HUDEP-2 (cell line): ENCODE data around the gene CHCHD3.

Source experiments
- DNase-seq, 76 experiments: peaks; one replicate each; lab custom pipeline; 2025; ENCODE audit not compliant: unreplicated experiment in 76 of 76; lab: John Stamatoyannopoulos, UW

Gene CHCHD3

DNA sequence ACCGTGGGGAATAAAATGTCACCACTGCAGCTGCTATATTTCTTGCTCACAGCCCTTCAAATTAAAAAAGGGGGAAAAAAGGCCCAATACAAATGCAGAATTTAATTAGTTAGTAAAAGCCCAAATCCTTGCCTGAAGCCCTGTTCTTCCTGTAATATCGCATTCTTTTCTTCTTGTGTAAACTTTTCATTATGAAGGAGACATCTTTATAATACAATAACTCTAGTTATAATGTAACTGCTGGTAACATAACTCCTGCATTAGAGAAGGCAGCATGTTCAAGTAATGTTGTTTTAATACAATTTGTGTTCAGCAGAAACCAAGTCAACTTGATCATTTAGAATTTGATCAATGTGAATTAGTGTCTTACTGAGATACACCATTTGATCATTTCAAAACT lies 250.9 kb downstream of the CHCHD3 start:
- no peak for DNase-seq

- no peak for DNase-seq
Observed at GRCh38 chr7:132828502-132828901, 253.4 kb downstream of the CHCHD3 start.

- no peak for DNase-seq
Observed at GRCh38 chr7:132825932-132826835, 255.7 kb downstream of the CHCHD3 start.

GRCh38 chr7:132825222-132825621 lies 256.7 kb downstream of the CHCHD3 start:
- no peak for DNase-seq

GRCh38 chr7:132819648-132820047 lies 262.2 kb downstream of the CHCHD3 start:
- no peak for DNase-seq

DNA sequence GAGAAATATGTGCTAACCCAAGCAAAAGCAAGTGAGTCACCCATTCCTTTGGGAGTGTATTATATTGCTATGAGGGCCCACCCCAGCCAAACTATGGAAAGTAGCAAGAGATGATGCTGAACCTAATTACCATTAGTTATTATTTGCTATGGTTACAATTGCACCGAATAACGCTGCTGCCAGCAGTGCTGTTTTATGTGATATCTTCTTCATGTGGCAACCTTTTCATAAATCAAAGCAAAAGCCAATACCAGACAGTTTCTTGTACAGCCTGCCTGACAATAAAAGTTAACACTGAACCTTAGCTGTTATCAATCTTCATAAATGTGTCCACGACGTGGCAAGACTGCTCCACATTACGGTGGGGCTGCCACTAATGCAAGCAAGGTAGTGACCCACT lies 263.9 kb downstream of the CHCHD3 start:
- DNase-seq, result no peak

DNA sequence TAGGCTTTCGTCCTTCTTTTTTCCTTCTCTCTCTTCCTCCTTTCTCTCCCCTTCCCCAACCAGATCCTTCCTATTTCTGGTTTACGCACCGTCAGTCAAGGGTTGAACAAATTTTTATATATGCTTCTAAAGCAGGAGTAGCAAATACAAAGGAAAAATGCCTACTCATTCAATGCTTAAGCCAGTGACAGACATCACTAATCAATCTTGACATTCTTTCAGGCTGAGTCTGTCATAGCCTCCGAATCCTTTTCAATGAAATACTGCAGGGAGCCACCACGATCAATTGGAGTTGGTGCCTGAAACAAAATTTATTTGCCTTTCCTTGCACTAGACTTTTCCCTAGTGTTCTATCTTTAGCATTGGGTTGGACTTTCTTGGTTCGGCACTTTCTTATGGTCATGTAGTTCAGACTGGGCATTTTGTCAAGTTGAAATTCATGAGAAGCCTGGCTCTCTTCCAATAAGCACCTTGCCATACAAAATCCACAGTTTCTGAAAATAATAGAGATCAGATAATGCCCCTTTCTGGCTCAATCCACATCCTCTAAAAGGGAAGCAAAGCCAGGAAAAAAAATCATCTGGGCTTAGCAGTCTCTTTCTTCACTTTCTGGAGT lies 266.1 kb downstream of the CHCHD3 start:
- no peak for DNase-seq

DNA sequence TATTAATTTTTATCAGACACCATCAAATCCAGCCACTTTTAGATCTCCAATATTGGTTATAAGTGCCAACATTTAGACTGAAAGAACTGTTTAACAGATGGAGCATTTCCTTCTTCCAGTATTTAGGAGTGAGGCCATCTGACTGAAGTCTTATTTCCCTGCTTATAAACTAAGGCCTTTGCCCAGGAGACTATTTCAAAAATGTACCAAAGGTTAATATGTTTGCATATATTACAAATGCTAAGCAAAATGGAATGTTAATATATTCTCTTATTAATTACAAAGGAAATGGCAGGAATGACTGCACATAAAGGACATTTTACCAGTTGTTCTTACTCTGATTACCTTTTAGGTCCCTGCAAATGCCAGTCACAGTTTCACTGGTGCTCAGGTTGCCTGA lies 266.8 kb downstream of the CHCHD3 start:
- no peak for DNase-seq

- DNase-seq, result no peak
Observed at GRCh38 chr7:132810561-132810960, 271.3 kb downstream of the CHCHD3 start.

- DNase-seq, result no peak
Observed at GRCh38 chr7:132806834-132807233, 275.1 kb downstream of the CHCHD3 start.

- no peak for DNase-seq
Observed at GRCh38 chr7:132805766-132806165, 276.1 kb downstream of the CHCHD3 start.

DNA sequence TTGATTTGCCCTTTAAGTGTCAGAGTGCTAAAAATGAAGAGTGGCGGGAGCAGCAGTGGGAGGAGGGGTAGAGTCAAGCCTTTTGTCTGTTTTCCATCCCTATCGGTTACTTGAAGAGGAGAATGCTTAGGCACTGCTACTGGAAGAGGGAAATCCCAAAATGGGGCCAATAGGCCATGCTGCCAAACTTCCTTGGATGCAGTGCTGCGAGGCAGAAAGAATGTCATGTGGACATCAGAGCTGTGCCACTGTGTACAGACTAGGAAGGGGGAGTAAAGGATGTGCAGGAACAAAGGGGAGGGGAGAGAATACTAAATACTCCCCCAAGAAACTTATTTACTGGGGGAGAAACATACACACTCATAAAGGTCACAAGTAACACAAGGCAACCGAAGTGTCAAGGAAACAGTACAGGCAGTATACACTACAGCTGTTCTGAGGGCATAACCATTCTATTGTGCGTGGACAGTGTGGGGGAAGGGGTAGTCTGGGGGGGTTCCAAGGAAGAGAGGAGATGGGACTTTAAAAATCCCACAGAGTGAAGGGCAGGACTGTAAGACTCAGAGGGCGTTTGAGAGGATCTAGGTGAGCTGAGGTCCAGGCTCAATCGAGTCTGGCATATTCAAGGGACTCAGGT lies 276.9 kb downstream of the CHCHD3 start:
- DNase-seq, result no peak

GRCh38 chr7:132800522-132800921 lies 281.4 kb downstream of the CHCHD3 start:
- no peak for DNase-seq

DNA sequence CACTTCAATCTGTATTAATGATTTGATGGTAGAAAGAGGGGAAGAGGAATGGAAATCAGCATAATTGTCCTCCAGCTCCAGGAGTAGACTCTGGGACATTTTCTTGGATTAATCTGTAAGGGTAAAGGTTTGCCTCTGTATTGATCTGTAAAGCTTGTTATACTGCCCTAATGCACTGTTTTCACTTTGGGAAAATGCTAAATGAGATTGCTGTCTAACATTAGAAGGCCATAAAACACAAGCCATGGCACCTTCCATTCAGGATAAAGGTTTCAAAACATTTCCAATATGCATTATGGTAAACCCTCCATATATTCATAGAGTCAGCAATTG lies 282.8 kb downstream of the CHCHD3 start:
- DNase-seq, result no peak

GRCh38 chr7:132797152-132797551 lies 284.7 kb downstream of the CHCHD3 start:
- no peak for DNase-seq

DNA sequence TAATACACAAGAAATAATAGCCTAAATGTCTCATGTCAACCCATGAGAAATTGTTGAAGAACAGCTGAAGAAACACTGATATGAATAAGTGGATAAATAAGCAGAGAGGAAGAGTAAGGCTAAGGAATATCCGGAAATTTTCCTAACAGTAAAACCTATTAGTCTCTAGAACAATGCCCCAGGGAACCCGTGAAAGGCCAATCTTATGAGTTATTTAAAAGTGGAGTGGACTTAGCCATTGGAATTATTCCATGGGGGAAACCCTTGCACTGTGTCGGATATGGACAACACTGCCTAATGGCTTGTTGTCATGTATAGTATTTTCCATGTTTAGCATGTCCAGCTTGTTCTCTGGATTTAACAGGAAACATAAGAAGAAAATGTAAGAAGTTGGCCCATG lies 288.4 kb downstream of the CHCHD3 start:
- DNase-seq, result no peak

DNA sequence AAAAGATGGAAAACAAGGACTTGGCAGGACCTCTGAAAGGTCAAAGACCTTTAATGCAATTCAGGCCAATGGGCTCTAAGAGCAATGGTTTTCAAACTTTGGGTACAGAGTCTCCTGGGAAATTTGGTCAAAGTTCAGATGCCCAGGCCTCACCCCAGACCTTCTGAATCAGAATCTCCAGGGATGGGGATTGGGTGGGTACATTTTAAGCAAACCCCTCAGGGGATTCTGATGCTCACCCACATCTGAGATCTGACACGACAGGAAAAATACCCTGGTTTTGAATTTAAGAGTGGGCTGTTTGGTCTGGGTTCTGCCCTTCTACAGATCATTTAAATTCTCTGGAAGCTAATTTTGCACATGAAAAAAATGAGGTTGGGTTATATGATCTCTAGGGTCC lies 290.9 kb downstream of the CHCHD3 start:
- no peak for DNase-seq

GRCh38 chr7:132790104-132790503 lies 291.8 kb downstream of the CHCHD3 start:
- DNase-seq, result no peak

DNA sequence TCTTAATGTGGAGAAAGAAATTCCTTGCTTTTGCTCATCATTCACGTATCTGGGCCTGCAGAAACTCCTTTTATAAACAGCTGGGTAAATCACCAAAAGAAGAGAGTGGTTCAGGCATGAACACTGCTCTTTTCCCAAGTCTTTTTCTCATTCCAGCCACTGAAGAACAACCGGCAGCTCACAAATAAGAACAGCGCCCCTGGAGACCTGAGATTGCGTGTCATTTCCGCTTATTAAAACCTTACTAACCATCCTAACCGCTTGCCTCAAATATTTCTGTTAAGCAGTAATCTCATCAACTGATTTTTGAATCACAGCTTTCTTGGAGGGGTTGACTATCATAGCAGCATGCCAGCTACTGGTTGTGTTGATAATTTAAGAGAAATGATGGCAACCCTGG lies 292.6 kb downstream of the CHCHD3 start:
- DNase-seq, result no peak

DNA sequence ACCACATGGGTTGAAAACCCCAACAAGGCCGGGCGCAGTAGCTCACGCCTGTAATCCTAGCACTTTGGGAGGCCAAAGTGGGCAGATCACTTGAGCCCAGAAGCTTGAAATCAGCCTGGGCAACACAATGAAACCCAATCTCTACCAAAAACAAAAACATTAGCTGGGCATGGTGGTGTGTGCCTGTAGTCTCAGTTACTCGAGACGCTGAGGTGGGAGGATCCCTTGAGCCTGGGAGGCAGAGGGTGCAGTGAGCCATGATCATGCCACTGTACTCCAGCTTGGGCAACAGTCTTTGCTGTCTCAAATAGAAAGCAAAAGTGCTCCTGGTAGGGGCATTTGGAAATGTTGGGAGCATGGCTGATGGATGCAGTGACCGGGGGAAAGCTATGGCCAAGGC lies 296.0 kb downstream of the CHCHD3 start:
- no peak for DNase-seq

DNA sequence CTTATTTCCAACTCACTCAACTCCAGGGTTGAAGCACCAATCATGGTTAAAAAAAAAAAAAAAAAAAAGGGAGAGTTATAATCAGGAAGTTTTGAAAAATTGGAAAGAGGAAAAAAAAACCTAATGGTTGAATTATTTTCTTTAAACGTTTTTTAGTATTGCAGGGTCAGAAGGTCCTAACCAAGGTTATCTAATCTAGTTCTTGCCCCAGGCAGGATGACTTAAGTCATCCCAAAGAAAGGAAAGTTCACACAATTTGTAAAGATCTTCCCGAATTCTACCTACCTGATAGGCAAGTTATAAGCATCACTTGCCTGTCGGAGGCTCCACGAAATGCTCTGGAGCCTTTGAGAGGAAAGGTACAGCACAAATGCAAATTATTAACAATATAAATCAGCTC lies 297.5 kb downstream of the CHCHD3 start:
- DNase-seq, result no peak

- no peak for DNase-seq
Observed at GRCh38 chr7:132783824-132784223, 298.1 kb downstream of the CHCHD3 start.
